Vagina (tissue), 2 donors: Measurements from ENCODE around the gene CLIP3.
"Not testable (repeated sequence)": the region's sequence is repeated elsewhere in the genome, so short reads cannot be mapped to it uniquely, and the experiment has no call there.

ENCODE experiments used
- POLR2A ChIP-seq, 2 donors: fragments of 450-650 bp; IDR thresholded peaks; one replicate each; pipeline ENCODE4 v1.6.1; 2017; ENCODE audit warnings: antibody characterized with exemption in 2 of 2, mild to moderate bottlenecking in 2 of 2, moderate library complexity in 2 of 2
- TF ChIP-seq, protein P1 (sequence below), 3 experiments: fragments of 450-650 bp in 2 of 3; fragments of 200-600 bp in 1 of 3; sonication (generic) in 1 of 3; IDR thresholded peaks; one replicate each; pipeline ENCODE4 v1.5.1; 2017 to 2019; ENCODE audit warnings: antibody characterized with exemption in 3 of 3, mild to moderate bottlenecking in 2 of 3, moderate library complexity in 2 of 3

GRCh38 chr19:35980997-35981396, 51.7 kb downstream of the CLIP3 start:
- TF ChIP-seq, protein P1, sequence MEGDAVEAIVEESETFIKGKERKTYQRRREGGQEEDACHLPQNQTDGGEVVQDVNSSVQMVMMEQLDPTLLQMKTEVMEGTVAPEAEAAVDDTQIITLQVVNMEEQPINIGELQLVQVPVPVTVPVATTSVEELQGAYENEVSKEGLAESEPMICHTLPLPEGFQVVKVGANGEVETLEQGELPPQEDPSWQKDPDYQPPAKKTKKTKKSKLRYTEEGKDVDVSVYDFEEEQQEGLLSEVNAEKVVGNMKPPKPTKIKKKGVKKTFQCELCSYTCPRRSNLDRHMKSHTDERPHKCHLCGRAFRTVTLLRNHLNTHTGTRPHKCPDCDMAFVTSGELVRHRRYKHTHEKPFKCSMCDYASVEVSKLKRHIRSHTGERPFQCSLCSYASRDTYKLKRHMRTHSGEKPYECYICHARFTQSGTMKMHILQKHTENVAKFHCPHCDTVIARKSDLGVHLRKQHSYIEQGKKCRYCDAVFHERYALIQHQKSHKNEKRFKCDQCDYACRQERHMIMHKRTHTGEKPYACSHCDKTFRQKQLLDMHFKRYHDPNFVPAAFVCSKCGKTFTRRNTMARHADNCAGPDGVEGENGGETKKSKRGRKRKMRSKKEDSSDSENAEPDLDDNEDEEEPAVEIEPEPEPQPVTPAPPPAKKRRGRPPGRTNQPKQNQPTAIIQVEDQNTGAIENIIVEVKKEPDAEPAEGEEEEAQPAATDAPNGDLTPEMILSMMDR (IDR thresholded peaks at IDR 0.05) = not testable (repeated sequence)
- not testable (repeated sequence) for TF ChIP-seq POLR2A (IDR thresholded peaks at IDR 0.05)
